ENCODE measurements around the gene ATM. TPM values are rescaled to one million over a fixed set of nuclear protein-coding genes. Genes with fewer than 3 reads are reported as not detected.
"Not testable (repeated sequence)": the region's sequence is repeated elsewhere in the genome, so short reads cannot be mapped to it uniquely, and the experiment has no call there.

The ATM gene
- total and polyA plus RNA-seq, 2 donors from 2014 or later, result 11.7 to 83.3 TPM

GRCh38 chr11:108246885-108247284 lies 24.0 kb downstream of the ATM start:
- Histone ChIP-seq H3K36me3 (ENCODE audit: control insufficient read depth in 2 of 3, insufficient read depth in 3 of 3, low read length in 3 of 3) (peaks cover 3 to 12% (median 6%) of the 10 kb centered on the region in 3 donors), H3K27ac (ENCODE audit: low read depth in 2 of 2, low read length in 2 of 2) (no peak overlapping the region), H3K4me1 (ENCODE audit: control insufficient read depth in 2 of 3, insufficient read depth in 2 of 3, low read depth in 1 of 3, low read length in 3 of 3) (no peaks in the 10 kb centered on the region), H3K9ac (ENCODE audit: low read length in 3 of 3) (no peak overlapping the region), H3K4me3 (ENCODE audit: low read length in 3 of 3) (no peak overlapping the region), H3K9me3 (ENCODE audit: control insufficient read depth in 2 of 3, insufficient read depth in 1 of 3, low read length in 3 of 3) (no peaks in the 10 kb centered on the region), H3K27me3 (ENCODE audit: control insufficient read depth, insufficient read depth, low read length) (no peaks in the 10 kb centered on the region)
- intact Hi-C loops (cut with DNase I), result no loop called here
- FAIRE-seq (no peak), DNase-seq (no peak)
- no peak for TF ChIP-seq CTCF (IDR thresholded peaks at IDR 0.05; ENCODE audit: borderline replicate concordance, extremely low read depth, insufficient read depth)

- no peaks in the 10 kb centered on the region for H3K4me1 ChIP-seq (ENCODE audit: control insufficient read depth in 2 of 3, insufficient read depth in 2 of 3, low read depth in 1 of 3, low read length in 3 of 3)
Measured at GRCh38 chr11:108253176-108253575, 30.3 kb downstream of the ATM start.

GRCh38 chr11:108269583-108269982 lies 46.7 kb downstream of the ATM start:
- H3K27ac ChIP-seq (ENCODE audit: low read depth in 2 of 2, low read length in 2 of 2), result no peak overlapping the region
- TF ChIP-seq CTCF (IDR thresholded peaks at IDR 0.05; ENCODE audit: borderline replicate concordance, extremely low read depth, insufficient read depth), result no peak
- H3K27me3 ChIP-seq (ENCODE audit: control insufficient read depth, insufficient read depth, low read length), result no peaks in the 10 kb centered on the region
- no peak for DNase-seq
- H3K4me1 ChIP-seq (ENCODE audit: control insufficient read depth in 2 of 3, insufficient read depth in 2 of 3, low read depth in 1 of 3, low read length in 3 of 3), result no peaks in the 10 kb centered on the region
- peaks cover 7 to 10% (median 8%) of the 10 kb centered on the region in 3 donors for H3K36me3 ChIP-seq (ENCODE audit: control insufficient read depth in 2 of 3, insufficient read depth in 3 of 3, low read length in 3 of 3)
- intact Hi-C loops (cut with DNase I), result no loop called here
- no peak for FAIRE-seq
- no peak overlapping the region for H3K4me3 ChIP-seq (ENCODE audit: low read length in 3 of 3)
- no peaks in the 10 kb centered on the region for H3K9me3 ChIP-seq (ENCODE audit: control insufficient read depth in 2 of 3, insufficient read depth in 1 of 3, low read length in 3 of 3)
- H3K9ac ChIP-seq (ENCODE audit: low read length in 3 of 3), result no peak overlapping the region

More at GRCh38 chr11:108253176-108253575, 30.3 kb downstream of the ATM start:
- Histone ChIP-seq H3K9ac (ENCODE audit: low read length in 3 of 3) (no peak overlapping the region), H3K27me3 (ENCODE audit: control insufficient read depth, insufficient read depth, low read length) (no peaks in the 10 kb centered on the region), H3K9me3 (ENCODE audit: control insufficient read depth in 2 of 3, insufficient read depth in 1 of 3, low read length in 3 of 3) (no peaks in the 10 kb centered on the region), H3K36me3 (ENCODE audit: control insufficient read depth in 2 of 3, insufficient read depth in 3 of 3, low read length in 3 of 3) (peaks cover 6 to 17% (median 11%) of the 10 kb centered on the region in 3 donors), H3K27ac (ENCODE audit: low read depth in 2 of 2, low read length in 2 of 2) (no peak overlapping the region), H3K4me3 (ENCODE audit: low read length in 3 of 3) (no peak overlapping the region)
- no peak for TF ChIP-seq CTCF (IDR thresholded peaks at IDR 0.05; ENCODE audit: borderline replicate concordance, extremely low read depth, insufficient read depth)
- no peak for DNase-seq
- no peak for FAIRE-seq
- intact Hi-C loops (cut with DNase I), result no loop called here

GRCh38 chr11:108276985-108277616 lies 54.2 kb downstream of the ATM start:
- H3K4me3 ChIP-seq (ENCODE audit: low read length in 3 of 3); H3K27ac ChIP-seq (ENCODE audit: low read depth in 2 of 2, low read length in 2 of 2); H3K4me1 ChIP-seq (ENCODE audit: control insufficient read depth in 2 of 3, insufficient read depth in 2 of 3, low read depth in 1 of 3, low read length in 3 of 3); H3K9ac ChIP-seq (ENCODE audit: low read length in 3 of 3); H3K9me3 ChIP-seq (ENCODE audit: control insufficient read depth in 2 of 3, insufficient read depth in 1 of 3, low read length in 3 of 3); H3K27me3 ChIP-seq (ENCODE audit: control insufficient read depth, insufficient read depth, low read length); FAIRE-seq; intact Hi-C loops (cut with DNase I): not testable (repeated sequence)
- peaks cover 5 to 15% (median 7%) of the 10 kb centered on the region in 3 donors for H3K36me3 ChIP-seq (ENCODE audit: control insufficient read depth in 2 of 3, insufficient read depth in 3 of 3, low read length in 3 of 3)
- DNase-seq, result peak in 1 of 5 donors; percentile 55

All from kidney (tissue), 14 donors.